Right atrium auricular region (tissue), 2 donors: ENCODE data around the gene ARMH1. TPM values are rescaled to one million over a fixed set of nuclear protein-coding genes. Genes with fewer than 3 reads are reported as not detected.

Experiments used
- DNase-seq: peaks from one replicate; pipeline ENCODE4 v3.0.0-alpha.2; 2019; ENCODE audit warnings: low spot score
- H3K27ac ChIP-seq, 2 donors: fragments of 200-600 bp; sonication (generic); 1 replicate in 1 of 2; 2 replicates in 1 of 2; pipeline ENCODE4 v1.5.1; 2016 to 2019
- H3K27me3 ChIP-seq, 2 donors: fragments of 200-600 bp; sonication (generic); one replicate each; pipeline versions ENCODE4 v1.5.1 to v1.6.0; 2017 to 2019
- H3K36me3 ChIP-seq: fragments of 200-600 bp; sonication (generic); one replicate; pipeline ENCODE4 v1.5.1; 2016
- H3K4me1 ChIP-seq, 2 donors: fragments of 200-600 bp; sonication (generic); one replicate each; pipeline versions ENCODE4 v1.5.1 to v1.6.0; 2017 to 2019
- H3K4me3 ChIP-seq, 2 donors: fragments of 200-600 bp; sonication (generic); 1 replicate in 1 of 2; 2 replicates in 1 of 2; pipeline ENCODE4 v1.5.1; 2017 to 2019; ENCODE audit warnings: mild to moderate bottlenecking in 1 of 2, moderate library complexity in 1 of 2
- H3K9me3 ChIP-seq, 2 donors: fragments of 200-600 bp; sonication (generic); one replicate each; pipeline ENCODE4 v1.5.1; 2019
- total RNA-seq, 2 donors: library from RNA; depleted of rRNA; stranded (reverse); fragments of >200 nt; gene quantifications; one replicate each; pipeline ENCODE4 v1.1.0, GENCODE V29; 2016
- TF ChIP-seq, protein P1 (sequence below), 2 donors: fragments of 200-600 bp; sonication (generic); IDR thresholded peaks; one replicate each; pipeline ENCODE4 v1.5.1; 2019; ENCODE audit warnings: antibody characterized with exemption in 2 of 2

ARMH1 gene
- total RNA-seq, 2 donors from 2014 or later: 0.19 to 5.2 TPM

DNA sequence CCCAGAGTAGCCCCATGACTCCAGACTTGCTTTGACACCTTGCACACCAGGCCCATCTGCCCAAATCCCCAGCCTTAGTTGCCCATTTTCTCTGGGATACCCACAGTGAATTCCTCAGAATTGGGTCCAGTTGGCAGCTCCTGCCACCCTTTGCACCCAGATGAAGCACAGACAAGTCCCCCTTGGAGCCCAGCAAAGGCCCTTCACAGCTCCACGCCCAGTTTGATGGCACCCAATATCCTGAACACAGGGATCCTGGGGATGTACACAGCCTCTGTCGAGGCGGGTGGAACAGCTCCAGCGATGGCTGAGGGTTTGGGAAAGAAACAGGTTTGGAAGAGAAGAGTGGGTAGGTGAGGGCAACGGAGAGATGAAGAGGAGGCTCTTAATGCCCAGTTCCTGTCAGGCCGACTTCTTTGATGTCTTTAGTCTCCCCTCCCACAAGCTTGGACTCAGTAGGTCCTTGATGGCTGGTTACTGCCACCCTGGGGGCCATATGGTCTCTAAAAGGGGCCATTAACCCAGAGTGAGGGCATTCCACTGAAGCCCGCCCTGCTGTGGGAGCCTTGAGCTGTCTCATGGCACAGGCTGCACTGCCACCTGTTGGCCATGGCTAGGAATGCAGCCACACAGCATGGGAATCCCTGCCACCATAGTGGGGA lies 21.9 kb upstream of the ARMH1 start:
- Histone ChIP-seq H3K27me3 (no peaks in the 10 kb centered on the region), H3K4me1 (no peaks in the 10 kb centered on the region), H3K4me3 (no peak overlapping the region), H3K9me3 (no peaks in the 10 kb centered on the region), H3K36me3 (peaks cover 31% of the 10 kb centered on the region), H3K27ac (no peak overlapping the region)
- DNase-seq: peak; percentile 86
- TF ChIP-seq, protein P1, sequence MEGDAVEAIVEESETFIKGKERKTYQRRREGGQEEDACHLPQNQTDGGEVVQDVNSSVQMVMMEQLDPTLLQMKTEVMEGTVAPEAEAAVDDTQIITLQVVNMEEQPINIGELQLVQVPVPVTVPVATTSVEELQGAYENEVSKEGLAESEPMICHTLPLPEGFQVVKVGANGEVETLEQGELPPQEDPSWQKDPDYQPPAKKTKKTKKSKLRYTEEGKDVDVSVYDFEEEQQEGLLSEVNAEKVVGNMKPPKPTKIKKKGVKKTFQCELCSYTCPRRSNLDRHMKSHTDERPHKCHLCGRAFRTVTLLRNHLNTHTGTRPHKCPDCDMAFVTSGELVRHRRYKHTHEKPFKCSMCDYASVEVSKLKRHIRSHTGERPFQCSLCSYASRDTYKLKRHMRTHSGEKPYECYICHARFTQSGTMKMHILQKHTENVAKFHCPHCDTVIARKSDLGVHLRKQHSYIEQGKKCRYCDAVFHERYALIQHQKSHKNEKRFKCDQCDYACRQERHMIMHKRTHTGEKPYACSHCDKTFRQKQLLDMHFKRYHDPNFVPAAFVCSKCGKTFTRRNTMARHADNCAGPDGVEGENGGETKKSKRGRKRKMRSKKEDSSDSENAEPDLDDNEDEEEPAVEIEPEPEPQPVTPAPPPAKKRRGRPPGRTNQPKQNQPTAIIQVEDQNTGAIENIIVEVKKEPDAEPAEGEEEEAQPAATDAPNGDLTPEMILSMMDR (IDR thresholded peaks at IDR 0.05): peak; percentile 96 to 97

DNA sequence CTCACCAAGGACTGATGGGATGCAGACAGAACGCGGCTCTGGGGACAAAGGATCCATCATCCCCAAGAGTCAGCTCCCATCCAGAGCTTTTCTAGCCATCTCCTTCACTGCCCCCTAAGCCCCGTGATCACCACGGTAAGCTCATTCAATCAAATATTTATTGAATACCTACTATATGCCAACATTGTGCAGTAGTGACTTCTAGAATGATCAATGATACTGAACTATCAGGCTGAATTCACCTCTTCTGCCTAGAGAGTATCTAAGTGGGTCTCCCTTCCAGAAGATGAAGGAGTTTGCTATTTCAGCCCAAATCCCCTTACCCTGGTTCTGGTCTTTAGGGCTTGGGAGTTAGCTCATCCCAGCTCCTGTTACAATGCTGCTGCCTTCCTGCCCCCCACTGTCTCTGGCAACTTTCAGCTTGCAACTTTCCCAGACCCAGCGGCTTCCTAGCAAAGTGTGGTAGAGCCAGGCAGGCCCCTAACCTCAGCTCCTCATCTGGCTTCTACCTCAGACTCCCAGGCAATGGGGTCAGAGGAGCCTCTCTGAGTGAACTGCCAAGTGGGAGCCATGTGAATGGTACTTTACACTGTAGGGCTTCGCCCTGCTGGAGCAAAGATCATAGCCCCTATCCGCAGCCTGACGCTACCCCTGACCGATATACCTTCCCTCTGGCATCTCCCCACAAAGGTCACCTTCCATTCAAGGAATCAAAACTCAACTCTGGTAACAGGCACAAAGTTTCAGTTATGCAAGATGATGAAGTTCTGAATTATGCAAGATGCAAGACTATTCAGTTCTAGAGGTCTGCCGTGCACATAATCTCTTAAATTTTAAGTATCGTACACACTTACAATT lies 21.2 kb upstream of the ARMH1 start:
- Histone ChIP-seq H3K27ac (no peak overlapping the region), H3K36me3 (peaks cover 30% of the 10 kb centered on the region), H3K9me3 (no peaks in the 10 kb centered on the region), H3K4me1 (no peaks in the 10 kb centered on the region), H3K4me3 (no peak overlapping the region), H3K27me3 (no peaks in the 10 kb centered on the region)
- DNase-seq: no peak
- TF ChIP-seq, protein P1 (IDR thresholded peaks at IDR 0.05): peak in 1 of 2 donors; percentile 43

- TF ChIP-seq, protein P1 (IDR thresholded peaks at IDR 0.05): no peak
- H3K4me1 ChIP-seq: no peaks in the 10 kb centered on the region
- H3K4me3 ChIP-seq: no peak overlapping the region
- no peak for DNase-seq
- H3K9me3 ChIP-seq: no peaks in the 10 kb centered on the region
- H3K36me3 ChIP-seq: peaks cover 16% of the 10 kb centered on the region
- H3K27me3 ChIP-seq: no peaks in the 10 kb centered on the region
- no peak overlapping the region for H3K27ac ChIP-seq
These were observed 19.8 kb upstream of the ARMH1 start for GRCh38 chr1:44654621-44655187.

GRCh38 chr1:44655609-44656008 lies 18.9 kb upstream of the ARMH1 start:
- Histone ChIP-seq H3K27ac (no peak overlapping the region), H3K27me3 (no peaks in the 10 kb centered on the region), H3K4me3 (no peak overlapping the region), H3K9me3 (no peaks in the 10 kb centered on the region), H3K36me3 (peaks cover 7% of the 10 kb centered on the region), H3K4me1 (peaks cover 0 to 4% of the 10 kb centered on the region in 2 donors)
- TF ChIP-seq, protein P1 (IDR thresholded peaks at IDR 0.05): peak; percentile 45 to 71
- no peak for DNase-seq

GRCh38 chr1:44659566-44659965 lies 14.9 kb upstream of the ARMH1 start:
- Histone ChIP-seq H3K27me3 (no peaks in the 10 kb centered on the region), H3K4me1 (peaks cover 0 to 4% of the 10 kb centered on the region in 2 donors), H3K36me3 (no peaks in the 10 kb centered on the region), H3K9me3 (no peaks in the 10 kb centered on the region), H3K27ac (peak overlapping the region; percentile 34 to 61), H3K4me3 (no peak overlapping the region)
- TF ChIP-seq, protein P1 (IDR thresholded peaks at IDR 0.05): no peak
- DNase-seq: no peak
